ENCODE measurements around the gene CXCL16.

DNA sequence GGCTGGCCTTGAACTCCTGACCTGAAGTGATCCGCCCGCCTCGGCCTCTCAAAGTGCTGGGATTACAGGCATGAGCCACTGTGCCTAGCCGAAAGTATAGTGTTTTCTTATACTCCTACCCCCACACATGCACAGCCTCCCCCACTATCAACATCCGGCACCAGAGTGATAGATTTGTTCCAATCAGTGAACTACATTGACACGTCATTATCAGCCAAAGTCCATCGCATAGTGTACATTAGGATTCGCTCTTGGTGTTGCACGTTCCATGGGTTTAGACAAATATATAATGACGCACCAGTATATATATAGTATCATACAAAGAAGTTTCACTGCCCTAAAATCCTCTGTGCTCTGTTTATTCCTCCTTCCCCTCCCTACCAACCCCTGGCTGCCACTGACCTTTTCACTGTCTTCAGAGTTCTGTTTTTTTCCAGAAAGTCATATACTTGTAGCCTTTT is 20.1 kb upstream of the CXCL16 start:
- TF ChIP-seq, protein P1, sequence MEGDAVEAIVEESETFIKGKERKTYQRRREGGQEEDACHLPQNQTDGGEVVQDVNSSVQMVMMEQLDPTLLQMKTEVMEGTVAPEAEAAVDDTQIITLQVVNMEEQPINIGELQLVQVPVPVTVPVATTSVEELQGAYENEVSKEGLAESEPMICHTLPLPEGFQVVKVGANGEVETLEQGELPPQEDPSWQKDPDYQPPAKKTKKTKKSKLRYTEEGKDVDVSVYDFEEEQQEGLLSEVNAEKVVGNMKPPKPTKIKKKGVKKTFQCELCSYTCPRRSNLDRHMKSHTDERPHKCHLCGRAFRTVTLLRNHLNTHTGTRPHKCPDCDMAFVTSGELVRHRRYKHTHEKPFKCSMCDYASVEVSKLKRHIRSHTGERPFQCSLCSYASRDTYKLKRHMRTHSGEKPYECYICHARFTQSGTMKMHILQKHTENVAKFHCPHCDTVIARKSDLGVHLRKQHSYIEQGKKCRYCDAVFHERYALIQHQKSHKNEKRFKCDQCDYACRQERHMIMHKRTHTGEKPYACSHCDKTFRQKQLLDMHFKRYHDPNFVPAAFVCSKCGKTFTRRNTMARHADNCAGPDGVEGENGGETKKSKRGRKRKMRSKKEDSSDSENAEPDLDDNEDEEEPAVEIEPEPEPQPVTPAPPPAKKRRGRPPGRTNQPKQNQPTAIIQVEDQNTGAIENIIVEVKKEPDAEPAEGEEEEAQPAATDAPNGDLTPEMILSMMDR (IDR thresholded peaks at IDR 0.05), result no peak
- TF ChIP-seq POLR2A (IDR thresholded peaks at IDR 0.05) (no peak), POLR2AphosphoS5 (IDR thresholded peaks at IDR 0.05) (no peak)

All from prostate gland (tissue), 2 donors.